ENCODE data around the gene DAB1.

Gene DAB1

GRCh38 chr1:56967355-56967754 lies 456.5 kb downstream of the DAB1 start:
- DNase-seq, result no peak

GRCh38 chr1:56966698-56966999 lies 457.2 kb downstream of the DAB1 start:
- DNase-seq, result no peak

GRCh38 chr1:56965916-56966697 lies 457.8 kb downstream of the DAB1 start, which contains the start of gene C8B:
C8B (minus strand) TSS chr1:56966015; CDS start chr1:56965948, 67 bp downstream.
- no peak for DNase-seq

- DNase-seq, result no peak
These were observed 458.7 kb downstream of the DAB1 start for GRCh38 chr1:56965191-56965590.

GRCh38 chr1:56964349-56965017 lies 459.4 kb downstream of the DAB1 start:
- DNase-seq, result no peak

- no peak for DNase-seq
These were observed 460.2 kb downstream of the DAB1 start for GRCh38 chr1:56963667-56964066.

- no peak for DNase-seq
These were observed 462.4 kb downstream of the DAB1 start for GRCh38 chr1:56961426-56961825.

- DNase-seq, result no peak
These were observed 465.3 kb downstream of the DAB1 start for GRCh38 chr1:56958526-56958925.

- DNase-seq, result no peak
These were observed 465.9 kb downstream of the DAB1 start for GRCh38 chr1:56957931-56958330.

- DNase-seq, result no peak
These were observed 469.2 kb downstream of the DAB1 start for GRCh38 chr1:56954664-56955063.

- no peak for DNase-seq
These were observed 470.5 kb downstream of the DAB1 start for GRCh38 chr1:56953386-56953785.

GRCh38 chr1:56952501-56952900 lies 471.4 kb downstream of the DAB1 start:
- DNase-seq, result no peak

GRCh38 chr1:56948403-56949023 lies 475.3 kb downstream of the DAB1 start:
- DNase-seq, result no peak

Data from SIG-M5 (cell line).